HuH-7 (cell line): ENCODE measurements around the gene PGK2.

Experiments used
- DNase-seq: peaks from one replicate; pipeline ENCODE4 v3.0.0; 2011; ENCODE audit warnings: low spot score

PGK2 gene

GRCh38 chr6:49736017-49736508, 51.0 kb downstream of the PGK2 start:
- DNase-seq = no peak
